Smooth muscle cell (in vitro differentiated cells): ENCODE measurements around the gene RUVBL1. TPM values are rescaled to one million over a fixed set of nuclear protein-coding genes. Genes with fewer than 3 reads are reported as not detected.

Experiments used
- DNase-seq: peaks from one replicate; lab custom pipeline; 2025; ENCODE audit not compliant: unreplicated experiment; lab: John Stamatoyannopoulos, UW
- H2AFZ ChIP-seq: fragments of 200-600 bp; sonication (generic); 2 replicates; pipeline ENCODE4 v1.6.0; 2016; ENCODE audit warnings: antibody characterized with exemption, low read depth, mild to moderate bottlenecking
- H3F3A ChIP-seq: fragments of 200-600 bp; sonication (generic); 2 replicates; pipeline ENCODE4 v1.6.0; 2017; ENCODE audit warnings: antibody characterized with exemption, low read depth
- H3K27ac ChIP-seq: fragments of 200-600 bp; sonication (generic); 2 replicates; pipeline ENCODE4 v1.5.1; 2016; ENCODE audit warnings: low read depth, mild to moderate bottlenecking
- H3K27me3 ChIP-seq: fragments of 200-600 bp; sonication (generic); 2 replicates; pipeline ENCODE4 v1.6.1; 2016; ENCODE audit warnings: low read depth, mild to moderate bottlenecking
- H3K36me3 ChIP-seq: fragments of 200-600 bp; sonication (generic); 2 replicates; pipeline ENCODE4 v1.5.1; 2016; ENCODE audit warnings: low read depth
- H3K4me1 ChIP-seq: fragments of 200-600 bp; sonication (generic); 2 replicates; pipeline ENCODE4 v1.5.1; 2016; ENCODE audit warnings: low read depth
- H3K4me2 ChIP-seq: fragments of 200-600 bp; sonication (generic); 2 replicates; pipeline ENCODE4 v1.6.0; 2016; ENCODE audit warnings: mild to moderate bottlenecking
- H3K4me3 ChIP-seq: fragments of 200-600 bp; sonication (generic); 2 replicates; pipeline ENCODE4 v1.5.1; 2016; ENCODE audit warnings: mild to moderate bottlenecking
- H3K79me2 ChIP-seq: fragments of 200-600 bp; sonication (generic); 2 replicates; pipeline ENCODE4 v1.6.0; 2016; ENCODE audit warnings: low read depth, mild to moderate bottlenecking
- H3K9ac ChIP-seq: fragments of 200-600 bp; sonication (generic); 2 replicates; pipeline ENCODE4 v1.6.0; 2016; ENCODE audit warnings: low read depth
- H3K9me3 ChIP-seq: fragments of 200-600 bp; sonication (generic); replicated peaks from 2 replicates; pipeline ENCODE4 v1.5.1; 2016; ENCODE audit warnings: low read depth
- H4K20me1 ChIP-seq: fragments of 200-600 bp; sonication (generic); 2 replicates; pipeline ENCODE4 v1.6.0; 2016; ENCODE audit warnings: low read depth
- CTCF ChIP-seq: fragments of 200-600 bp; sonication (generic); IDR thresholded peaks from 2 replicates; pipeline ENCODE4 v1.5.1; 2017; ENCODE audit warnings: borderline replicate concordance, mild to moderate bottlenecking, antibody characterized with exemption; ENCODE audit not compliant: insufficient read depth, poor library complexity, severe bottlenecking
- WGBS: methylation state at CpG from one replicate; pipeline ENCODE4 v1.1.7; 2016; ENCODE audit warnings: low lambda C conversion rate; 5-methylcytosine and 5-hydroxymethylcytosine counted together
- polyA plus RNA-seq: library from polyadenylated mRNA; unstranded; fragments of >200 nt; fragmentation: Nextera tagmentation; extraction: Ambion mirVana; gene quantifications from 2 replicates; pipeline ENCODE4 v1.2.1, GENCODE V29; 2016
- total RNA-seq: library from RNA; depleted of rRNA; stranded (reverse); fragments of >200 nt; gene quantifications from 2 replicates; pipeline ENCODE4 v1.2.3, GENCODE V29; 2014

Gene RUVBL1
- total and polyA plus RNA-seq, 2 experiments from 2014 or later, result 32.9 to 37.1 TPM

GRCh38 chr3:128066676-128067075 is 56.9 kb downstream of the RUVBL1 start:
- Histone ChIP-seq H3K79me2 (peaks cover 26% of the 10 kb centered on the region), H3K27me3 (no peaks in the 10 kb centered on the region), H3K4me1 (no peaks in the 10 kb centered on the region), H4K20me1 (peaks cover 100% of the 10 kb centered on the region), H2AFZ (no peak overlapping the region), H3K4me3 (no peak overlapping the region), H3K9me3 (no peaks in the 10 kb centered on the region), H3F3A (peaks cover 62% of the 10 kb centered on the region), H3K27ac (no peak overlapping the region), H3K36me3 (peaks cover 24% of the 10 kb centered on the region), H3K4me2 (no peak overlapping the region), H3K9ac (no peak overlapping the region)
- no peak for DNase-seq
- 96% methylated on average over 9 of the region's 9 CpGs for WGBS
- TF ChIP-seq CTCF, result no peak

DNA sequence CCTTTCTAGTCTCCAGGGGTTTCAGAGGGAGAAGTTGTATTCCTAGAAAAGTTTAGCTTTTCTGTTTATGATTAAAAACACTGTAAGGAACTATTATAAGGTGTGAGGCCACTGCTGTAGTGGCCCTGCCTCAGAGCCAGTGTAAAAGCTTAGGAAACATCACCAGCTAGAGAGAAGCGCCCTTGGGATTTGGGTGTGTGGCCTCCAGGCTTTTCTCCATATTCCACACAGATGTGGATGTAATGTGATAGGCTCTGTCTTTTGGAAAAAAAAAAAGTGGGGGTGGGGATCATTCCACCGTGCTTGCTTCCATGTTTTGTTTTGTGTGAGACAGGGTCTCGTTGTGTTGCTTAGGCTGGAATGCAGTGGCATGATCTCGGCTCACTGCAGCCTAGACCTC is 57.5 kb downstream of the RUVBL1 start:
- WGBS, result 96% methylated on average over 4 of the region's 4 CpGs
- no peak for DNase-seq
- no peak overlapping the region for H3K4me3 ChIP-seq
- no peak overlapping the region for H3K4me2 ChIP-seq
- no peak overlapping the region for H3K9ac ChIP-seq
- H3K79me2 ChIP-seq, result peaks cover 30% of the 10 kb centered on the region
- no peaks in the 10 kb centered on the region for H3K4me1 ChIP-seq
- peaks cover 59% of the 10 kb centered on the region for H3F3A ChIP-seq
- no peak overlapping the region for H3K27ac ChIP-seq
- H3K9me3 ChIP-seq, result no peaks in the 10 kb centered on the region
- peaks cover 24% of the 10 kb centered on the region for H3K36me3 ChIP-seq
- H2AFZ ChIP-seq, result no peak overlapping the region
- H4K20me1 ChIP-seq, result peaks cover 100% of the 10 kb centered on the region
- TF ChIP-seq CTCF, result no peak
- no peaks in the 10 kb centered on the region for H3K27me3 ChIP-seq

DNA sequence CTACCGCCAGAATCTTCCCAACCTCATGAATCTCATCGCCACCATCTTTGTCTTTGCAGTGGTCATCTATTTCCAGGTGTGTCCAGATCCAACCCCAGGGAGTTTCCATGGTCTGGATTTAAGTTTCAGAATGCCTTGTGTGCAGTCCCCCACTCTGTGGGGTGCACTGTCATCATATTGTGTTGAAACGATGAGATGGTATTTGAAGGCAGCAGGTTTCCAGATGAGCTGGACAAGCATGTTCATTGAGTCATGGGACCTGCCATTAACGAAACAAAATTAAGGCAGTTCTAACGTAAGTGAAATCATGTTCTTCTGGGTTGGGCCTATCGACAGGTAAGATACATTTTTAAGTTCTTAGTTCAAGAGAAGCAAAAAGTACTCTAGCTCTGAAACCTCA is 58.6 kb downstream of the RUVBL1 start:
- peaks cover 35% of the 10 kb centered on the region for H3K36me3 ChIP-seq
- no peaks in the 10 kb centered on the region for H3K27me3 ChIP-seq
- H3K4me1 ChIP-seq, result no peaks in the 10 kb centered on the region
- H3F3A ChIP-seq, result peaks cover 59% of the 10 kb centered on the region
- peaks cover 39% of the 10 kb centered on the region for H3K79me2 ChIP-seq
- WGBS, result 98% methylated on average over 6 of the region's 6 CpGs
- no peaks in the 10 kb centered on the region for H3K9me3 ChIP-seq
- H3K4me2 ChIP-seq, result no peak overlapping the region
- H3K9ac ChIP-seq, result no peak overlapping the region
- peaks cover 100% of the 10 kb centered on the region for H4K20me1 ChIP-seq
- DNase-seq, result no peak
- H2AFZ ChIP-seq, result no peak overlapping the region
- no peak overlapping the region for H3K27ac ChIP-seq
- H3K4me3 ChIP-seq, result no peak overlapping the region
- no peak for TF ChIP-seq CTCF

- 97% methylated on average over 2 of the region's 2 CpGs for WGBS
These were observed 59.7 kb downstream of the RUVBL1 start for GRCh38 chr3:128063865-128064264.

More at GRCh38 chr3:128063865-128064264, 59.7 kb downstream of the RUVBL1 start:
- no peak for DNase-seq
- peaks cover 100% of the 10 kb centered on the region for H4K20me1 ChIP-seq
- H2AFZ ChIP-seq, result no peak overlapping the region
- no peak overlapping the region for H3K9ac ChIP-seq
- H3F3A ChIP-seq, result peaks cover 53% of the 10 kb centered on the region
- no peaks in the 10 kb centered on the region for H3K9me3 ChIP-seq
- H3K27me3 ChIP-seq, result no peaks in the 10 kb centered on the region
- no peak overlapping the region for H3K4me2 ChIP-seq
- H3K36me3 ChIP-seq, result peaks cover 39% of the 10 kb centered on the region
- H3K79me2 ChIP-seq, result peaks cover 50% of the 10 kb centered on the region
- H3K27ac ChIP-seq, result no peak overlapping the region
- H3K4me1 ChIP-seq, result no peaks in the 10 kb centered on the region
- no peak overlapping the region for H3K4me3 ChIP-seq
- TF ChIP-seq CTCF, result no peak
